GM23338 (cell line): ENCODE data around the gene EDN1. TPM values are rescaled to one million over a fixed set of nuclear protein-coding genes. Genes with fewer than 3 reads are reported as not detected.

Source experiments
- ATAC-seq: fragments of 200-7000 bp; cut with Tn5 transposase; 3 replicates; pipeline ENCODE4 v1.9.1; 2020
- DNase-seq: peaks from one replicate; pipeline ENCODE4 v3.0.0-alpha.2; 2015; ENCODE audit warnings: low spot score
- H2AFZ ChIP-seq: fragments of 200-600 bp; sonication (generic); 2 replicates; pipeline ENCODE4 v1.8.0; 2016; ENCODE audit warnings: antibody characterized with exemption, mild to moderate bottlenecking, moderate library complexity
- H3F3A ChIP-seq: fragments of 200-600 bp; sonication (generic); replicated peaks from 2 replicates; pipeline ENCODE4 v1.8.0; 2017; ENCODE audit warnings: antibody characterized with exemption, mixed run types, low read depth
- H3K27ac ChIP-seq: fragments of 200-600 bp; sonication (generic); 2 replicates; pipeline ENCODE4 v1.6.1; 2016; ENCODE audit warnings: low read depth
- H3K27me3 ChIP-seq: fragments of 200-600 bp; sonication (generic); 2 replicates; pipeline ENCODE4 v1.8.0; 2016; ENCODE audit warnings: mild to moderate bottlenecking, mixed run types, moderate library complexity; ENCODE audit not compliant: insufficient read depth
- H3K36me3 ChIP-seq: fragments of 200-600 bp; sonication (generic); 2 replicates; pipeline ENCODE4 v1.8.0; 2016; ENCODE audit warnings: mild to moderate bottlenecking; ENCODE audit not compliant: insufficient read depth
- H3K4me1 ChIP-seq: fragments of 200-600 bp; sonication (generic); 2 replicates; pipeline ENCODE4 v1.8.0; 2016; ENCODE audit warnings: mild to moderate bottlenecking, moderate library complexity; ENCODE audit not compliant: insufficient read depth
- H3K4me2 ChIP-seq: fragments of 200-600 bp; sonication (generic); 2 replicates; pipeline ENCODE4 v1.7.1; 2017; ENCODE audit warnings: mixed run types
- H3K4me3 ChIP-seq: fragments of 200-600 bp; sonication (generic); 2 replicates; pipeline ENCODE4 v1.6.1; 2016; ENCODE audit warnings: mixed run types
- H3K79me2 ChIP-seq: fragments of 200-600 bp; sonication (generic); replicated peaks from 2 replicates; pipeline ENCODE4 v1.8.0; 2017; ENCODE audit warnings: mild to moderate bottlenecking; ENCODE audit not compliant: insufficient read depth
- H3K9me2 ChIP-seq: fragments of 200-600 bp; sonication (generic); 2 replicates; pipeline ENCODE4 v1.8.0; 2017; ENCODE audit not compliant: insufficient read depth
- H4K20me1 ChIP-seq: fragments of 200-600 bp; sonication (generic); replicated peaks from 2 replicates; pipeline ENCODE4 v1.8.0; 2017; ENCODE audit warnings: mild to moderate bottlenecking; ENCODE audit not compliant: insufficient read depth
- H3K27ac Mint-ChIP-seq: 2 replicates; pipeline ENCODE4 v1.8.0; 2020; ENCODE audit warnings: inconsistent platforms, mild to moderate bottlenecking, moderate library complexity, mixed read lengths
- H3K27me3 Mint-ChIP-seq: 3 replicates; pipeline ENCODE4 v1.8.0; 2022; ENCODE audit warnings: low read depth, mild to moderate bottlenecking, moderate library complexity, mixed read lengths, inconsistent platforms; ENCODE audit not compliant: insufficient read depth, poor library complexity
- H3K36me3 Mint-ChIP-seq: 3 replicates; pipeline ENCODE4 v1.8.0; 2021; ENCODE audit warnings: low read depth, mild to moderate bottlenecking, inconsistent platforms, moderate library complexity, mixed read lengths
- H3K4me1 Mint-ChIP-seq: 3 replicates; pipeline ENCODE4 v1.8.0; 2020; ENCODE audit warnings: mild to moderate bottlenecking, inconsistent platforms, mixed read lengths
- H3K4me3 Mint-ChIP-seq: 3 replicates; pipeline ENCODE4 v1.8.0; 2021; ENCODE audit warnings: moderate library complexity, mild to moderate bottlenecking, inconsistent platforms, mixed read lengths
- H3K9me3 Mint-ChIP-seq: 3 replicates; pipeline ENCODE4 v1.8.0; 2020; ENCODE audit warnings: moderate library complexity, mild to moderate bottlenecking, inconsistent platforms, mixed read lengths
- CREB1 ChIP-seq: fragments of 250-450 bp; sonication (Bioruptor Pico); IDR thresholded peaks from 2 replicates; pipeline ENCODE4 v1.5.0; 2020; ENCODE audit warnings: low read depth, mild to moderate bottlenecking, moderate library complexity
- EZH2phosphoT487 ChIP-seq: fragments of 200-600 bp; sonication (generic); IDR thresholded peaks from one replicate; pipeline ENCODE4 v1.8.1; 2018; ENCODE audit warnings: antibody characterized with exemption; ENCODE audit not compliant: unreplicated experiment
- JUNB ChIP-seq: IDR thresholded peaks from one replicate; pipeline ENCODE4 v1.6.1; 2016; ENCODE audit warnings: antibody characterized with exemption; ENCODE audit not compliant: unreplicated experiment
- POLR2AphosphoS5 ChIP-seq: IDR thresholded peaks from 2 replicates; pipeline ENCODE4 v1.6.1; 2016; ENCODE audit warnings: antibody characterized with exemption, low read depth
- ZNF331 ChIP-seq: fragments of 250-450 bp; sonication (Bioruptor Pico); IDR thresholded peaks from 2 replicates; pipeline ENCODE4 v1.5.0; 2020; ENCODE audit warnings: low read depth, mild to moderate bottlenecking, moderate library complexity
- polyA plus RNA-seq: library from polyadenylated mRNA; unstranded; fragments of >200 nt; fragmentation: Nextera tagmentation; extraction: Ambion mirVana; gene quantifications from 2 replicates; pipeline ENCODE4 v1.2.1, GENCODE V29; 2016
- total RNA-seq: library from RNA; depleted of rRNA; stranded (reverse); fragments of >200 nt; shearing (Covaris generic); gene quantifications from 2 replicates; pipeline ENCODE4 v1.2.3, GENCODE V29; 2014
- TF ChIP-seq, protein P1 (sequence below): fragments of 250-450 bp; sonication (Bioruptor Pico); IDR thresholded peaks from 2 replicates; pipeline ENCODE4 v1.5.0; 2020; ENCODE audit warnings: mild to moderate bottlenecking, moderate library complexity
- TF ChIP-seq, protein P2 (sequence below): IDR thresholded peaks from one replicate; pipeline ENCODE4 v1.6.1; 2018; ENCODE audit warnings: antibody characterized with exemption; ENCODE audit not compliant: unreplicated experiment
- TF ChIP-seq, protein P3 (sequence below), 2 experiments: fragments of 200-600 bp in 1 of 2; sonication (generic) in 1 of 2; conservative IDR thresholded peaks; 2 replicates each; pipeline versions ENCODE4 v1.5.1 to v1.6.1; 2016 to 2017; ENCODE audit warnings: antibody characterized with exemption in 2 of 2, low read depth in 2 of 2, mild to moderate bottlenecking in 2 of 2, moderate library complexity in 1 of 2

Gene EDN1
- total and polyA plus RNA-seq, 2 experiments from 2014 or later: 0.80 to 1.2 TPM

DNA sequence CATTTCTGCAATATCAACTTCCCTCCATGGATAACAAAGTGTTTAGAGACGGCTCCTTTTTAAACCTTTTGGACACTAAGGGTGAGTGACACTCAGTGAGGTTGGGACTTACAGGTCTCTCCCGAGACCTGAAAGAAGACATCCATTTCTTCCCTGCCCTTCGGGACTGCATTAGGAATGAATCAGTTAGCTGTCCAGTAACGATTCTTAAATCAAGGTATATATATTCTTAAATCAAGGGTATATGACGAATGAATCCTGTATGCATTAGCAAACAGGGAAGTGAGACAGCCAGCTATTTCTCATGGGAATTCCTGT, 52.9 kb downstream of the EDN1 start:
- H3K27ac ChIP-seq: no peak overlapping the region
- no peak overlapping the region for H3K4me3 ChIP-seq
- H3K36me3 ChIP-seq: no peaks in the 10 kb centered on the region
- H3K4me1 Mint-ChIP-seq: peaks cover 9% of the 10 kb centered on the region; the same call in 2 of the 3 replicates
- no peak overlapping the region for H2AFZ ChIP-seq
- no peak overlapping the region for H3K4me3 Mint-ChIP-seq
- H3K9me2 ChIP-seq: no peaks in the 10 kb centered on the region
- H3K27me3 ChIP-seq: no peaks in the 10 kb centered on the region
- ATAC-seq (no peak), DNase-seq (no peak)
- no peaks in the 10 kb centered on the region for H4K20me1 ChIP-seq
- no peaks in the 10 kb centered on the region for H3K27me3 Mint-ChIP-seq
- H3K4me2 ChIP-seq: no peak overlapping the region
- H3K9me3 Mint-ChIP-seq: no peaks in the 10 kb centered on the region
- H3K4me1 ChIP-seq: no peaks in the 10 kb centered on the region; the same call in 1 of the 2 replicates
- H3K36me3 Mint-ChIP-seq: no peaks in the 10 kb centered on the region
- no peaks in the 10 kb centered on the region for H3F3A ChIP-seq
- H3K79me2 ChIP-seq: no peaks in the 10 kb centered on the region
- TF ChIP-seq EZH2phosphoT487 (no peak), JUNB (no peak)
- no peak overlapping the region for H3K27ac Mint-ChIP-seq

DNA sequence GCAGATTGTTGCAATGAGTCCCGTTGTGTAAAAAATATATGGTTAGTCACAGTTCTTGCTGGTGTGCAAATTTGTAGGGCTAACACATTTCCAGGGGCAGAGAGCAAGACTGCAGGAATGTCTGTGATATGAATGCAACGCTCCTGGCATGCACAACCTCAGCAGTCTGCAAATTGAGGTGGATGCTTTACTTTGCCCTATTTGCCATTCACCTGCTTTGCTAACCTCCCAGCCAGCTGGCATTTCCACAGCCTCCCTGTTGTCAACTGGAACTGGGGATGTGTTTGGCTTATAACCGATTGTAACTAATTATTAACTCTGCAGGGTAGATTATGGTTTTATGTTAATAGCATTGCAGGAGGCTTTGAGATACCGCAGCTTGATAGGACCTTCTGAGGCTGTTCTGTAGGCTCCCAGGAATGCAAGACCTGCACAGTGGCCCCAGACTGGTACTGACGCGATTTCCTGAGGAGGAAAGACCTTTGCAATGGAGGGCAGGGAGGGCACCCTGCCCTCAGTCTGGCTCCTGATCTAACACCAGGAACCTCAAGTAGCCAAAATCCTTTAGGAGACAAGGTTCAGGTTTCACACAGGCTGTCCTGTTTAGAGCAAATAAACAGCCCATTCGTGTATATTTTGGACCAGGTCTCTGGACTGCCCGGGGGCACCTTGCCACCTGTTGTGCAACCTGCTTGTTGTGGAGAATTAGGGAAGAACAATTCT, 53.4 kb downstream of the EDN1 start:
- no peaks in the 10 kb centered on the region for H3K36me3 ChIP-seq
- H3K4me3 ChIP-seq: no peak overlapping the region
- H2AFZ ChIP-seq: no peak overlapping the region
- Mint-ChIP-seq H3K27me3 (no peaks in the 10 kb centered on the region), H3K4me3 (no peak overlapping the region), H3K9me3 (no peaks in the 10 kb centered on the region), H3K36me3 (no peaks in the 10 kb centered on the region), H3K4me1 (peaks cover 9% of the 10 kb centered on the region; the same call in 2 of the 3 replicates), H3K27ac (no peak overlapping the region)
- no peak for ATAC-seq
- H3F3A ChIP-seq: no peaks in the 10 kb centered on the region
- no peak for DNase-seq
- no peaks in the 10 kb centered on the region for H3K27me3 ChIP-seq
- H3K4me1 ChIP-seq: no peaks in the 10 kb centered on the region; the same call in 1 of the 2 replicates
- peaks cover under 1% of the 10 kb centered on the region; the same call in 1 of the 2 replicates for H3K9me2 ChIP-seq
- TF ChIP-seq EZH2phosphoT487 (no peak), CREB1 (no peak), POLR2AphosphoS5 (no peak), ZNF331 (no peak)
- TF ChIP-seq, protein P1, sequence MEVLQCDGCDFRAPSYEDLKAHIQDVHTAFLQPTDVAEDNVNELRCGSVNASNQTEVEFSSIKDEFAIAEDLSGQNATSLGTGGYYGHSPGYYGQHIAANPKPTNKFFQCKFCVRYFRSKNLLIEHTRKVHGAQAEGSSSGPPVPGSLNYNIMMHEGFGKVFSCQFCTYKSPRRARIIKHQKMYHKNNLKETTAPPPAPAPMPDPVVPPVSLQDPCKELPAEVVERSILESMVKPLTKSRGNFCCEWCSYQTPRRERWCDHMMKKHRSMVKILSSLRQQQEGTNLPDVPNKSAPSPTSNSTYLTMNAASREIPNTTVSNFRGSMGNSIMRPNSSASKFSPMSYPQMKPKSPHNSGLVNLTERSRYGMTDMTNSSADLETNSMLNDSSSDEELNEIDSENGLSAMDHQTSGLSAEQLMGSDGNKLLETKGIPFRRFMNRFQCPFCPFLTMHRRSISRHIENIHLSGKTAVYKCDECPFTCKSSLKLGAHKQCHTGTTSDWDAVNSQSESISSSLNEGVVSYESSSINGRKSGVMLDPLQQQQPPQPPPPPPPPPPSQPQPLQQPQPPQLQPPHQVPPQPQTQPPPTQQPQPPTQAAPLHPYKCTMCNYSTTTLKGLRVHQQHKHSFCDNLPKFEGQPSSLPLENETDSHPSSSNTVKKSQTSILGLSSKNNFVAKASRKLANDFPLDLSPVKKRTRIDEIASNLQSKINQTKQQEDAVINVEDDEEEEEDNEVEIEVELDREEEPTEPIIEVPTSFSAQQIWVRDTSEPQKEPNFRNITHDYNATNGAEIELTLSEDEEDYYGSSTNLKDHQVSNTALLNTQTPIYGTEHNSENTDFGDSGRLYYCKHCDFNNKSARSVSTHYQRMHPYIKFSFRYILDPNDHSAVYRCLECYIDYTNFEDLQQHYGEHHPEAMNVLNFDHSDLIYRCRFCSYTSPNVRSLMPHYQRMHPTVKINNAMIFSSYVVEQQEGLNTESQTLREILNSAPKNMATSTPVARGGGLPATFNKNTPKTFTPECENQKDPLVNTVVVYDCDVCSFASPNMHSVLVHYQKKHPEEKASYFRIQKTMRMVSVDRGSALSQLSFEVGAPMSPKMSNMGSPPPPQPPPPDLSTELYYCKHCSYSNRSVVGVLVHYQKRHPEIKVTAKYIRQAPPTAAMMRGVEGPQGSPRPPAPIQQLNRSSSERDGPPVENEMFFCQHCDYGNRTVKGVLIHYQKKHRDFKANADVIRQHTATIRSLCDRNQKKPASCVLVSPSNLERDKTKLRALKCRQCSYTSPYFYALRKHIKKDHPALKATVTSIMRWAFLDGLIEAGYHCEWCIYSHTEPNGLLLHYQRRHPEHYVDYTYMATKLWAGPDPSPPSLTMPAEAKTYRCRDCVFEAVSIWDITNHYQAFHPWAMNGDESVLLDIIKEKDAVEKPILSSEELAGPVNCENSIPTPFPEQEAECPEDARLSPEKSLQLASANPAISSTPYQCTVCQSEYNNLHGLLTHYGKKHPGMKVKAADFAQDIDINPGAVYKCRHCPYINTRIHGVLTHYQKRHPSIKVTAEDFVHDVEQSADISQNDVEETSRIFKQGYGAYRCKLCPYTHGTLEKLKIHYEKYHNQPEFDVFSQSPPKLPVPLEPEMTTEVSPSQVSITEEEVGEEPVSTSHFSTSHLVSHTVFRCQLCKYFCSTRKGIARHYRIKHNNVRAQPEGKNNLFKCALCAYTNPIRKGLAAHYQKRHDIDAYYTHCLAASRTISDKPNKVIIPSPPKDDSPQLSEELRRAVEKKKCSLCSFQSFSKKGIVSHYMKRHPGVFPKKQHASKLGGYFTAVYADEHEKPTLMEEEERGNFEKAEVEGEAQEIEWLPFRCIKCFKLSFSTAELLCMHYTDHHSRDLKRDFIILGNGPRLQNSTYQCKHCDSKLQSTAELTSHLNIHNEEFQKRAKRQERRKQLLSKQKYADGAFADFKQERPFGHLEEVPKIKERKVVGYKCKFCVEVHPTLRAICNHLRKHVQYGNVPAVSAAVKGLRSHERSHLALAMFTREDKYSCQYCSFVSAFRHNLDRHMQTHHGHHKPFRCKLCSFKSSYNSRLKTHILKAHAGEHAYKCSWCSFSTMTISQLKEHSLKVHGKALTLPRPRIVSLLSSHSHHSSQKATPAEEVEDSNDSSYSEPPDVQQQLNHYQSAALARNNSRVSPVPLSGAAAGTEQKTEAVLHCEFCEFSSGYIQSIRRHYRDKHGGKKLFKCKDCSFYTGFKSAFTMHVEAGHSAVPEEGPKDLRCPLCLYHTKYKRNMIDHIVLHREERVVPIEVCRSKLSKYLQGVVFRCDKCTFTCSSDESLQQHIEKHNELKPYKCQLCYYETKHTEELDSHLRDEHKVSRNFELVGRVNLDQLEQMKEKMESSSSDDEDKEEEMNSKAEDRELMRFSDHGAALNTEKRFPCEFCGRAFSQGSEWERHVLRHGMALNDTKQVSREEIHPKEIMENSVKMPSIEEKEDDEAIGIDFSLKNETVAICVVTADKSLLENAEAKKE: no peak
- TF ChIP-seq, protein P2, sequence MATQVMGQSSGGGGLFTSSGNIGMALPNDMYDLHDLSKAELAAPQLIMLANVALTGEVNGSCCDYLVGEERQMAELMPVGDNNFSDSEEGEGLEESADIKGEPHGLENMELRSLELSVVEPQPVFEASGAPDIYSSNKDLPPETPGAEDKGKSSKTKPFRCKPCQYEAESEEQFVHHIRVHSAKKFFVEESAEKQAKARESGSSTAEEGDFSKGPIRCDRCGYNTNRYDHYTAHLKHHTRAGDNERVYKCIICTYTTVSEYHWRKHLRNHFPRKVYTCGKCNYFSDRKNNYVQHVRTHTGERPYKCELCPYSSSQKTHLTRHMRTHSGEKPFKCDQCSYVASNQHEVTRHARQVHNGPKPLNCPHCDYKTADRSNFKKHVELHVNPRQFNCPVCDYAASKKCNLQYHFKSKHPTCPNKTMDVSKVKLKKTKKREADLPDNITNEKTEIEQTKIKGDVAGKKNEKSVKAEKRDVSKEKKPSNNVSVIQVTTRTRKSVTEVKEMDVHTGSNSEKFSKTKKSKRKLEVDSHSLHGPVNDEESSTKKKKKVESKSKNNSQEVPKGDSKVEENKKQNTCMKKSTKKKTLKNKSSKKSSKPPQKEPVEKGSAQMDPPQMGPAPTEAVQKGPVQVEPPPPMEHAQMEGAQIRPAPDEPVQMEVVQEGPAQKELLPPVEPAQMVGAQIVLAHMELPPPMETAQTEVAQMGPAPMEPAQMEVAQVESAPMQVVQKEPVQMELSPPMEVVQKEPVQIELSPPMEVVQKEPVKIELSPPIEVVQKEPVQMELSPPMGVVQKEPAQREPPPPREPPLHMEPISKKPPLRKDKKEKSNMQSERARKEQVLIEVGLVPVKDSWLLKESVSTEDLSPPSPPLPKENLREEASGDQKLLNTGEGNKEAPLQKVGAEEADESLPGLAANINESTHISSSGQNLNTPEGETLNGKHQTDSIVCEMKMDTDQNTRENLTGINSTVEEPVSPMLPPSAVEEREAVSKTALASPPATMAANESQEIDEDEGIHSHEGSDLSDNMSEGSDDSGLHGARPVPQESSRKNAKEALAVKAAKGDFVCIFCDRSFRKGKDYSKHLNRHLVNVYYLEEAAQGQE: no peak
- TF ChIP-seq, protein P3, sequence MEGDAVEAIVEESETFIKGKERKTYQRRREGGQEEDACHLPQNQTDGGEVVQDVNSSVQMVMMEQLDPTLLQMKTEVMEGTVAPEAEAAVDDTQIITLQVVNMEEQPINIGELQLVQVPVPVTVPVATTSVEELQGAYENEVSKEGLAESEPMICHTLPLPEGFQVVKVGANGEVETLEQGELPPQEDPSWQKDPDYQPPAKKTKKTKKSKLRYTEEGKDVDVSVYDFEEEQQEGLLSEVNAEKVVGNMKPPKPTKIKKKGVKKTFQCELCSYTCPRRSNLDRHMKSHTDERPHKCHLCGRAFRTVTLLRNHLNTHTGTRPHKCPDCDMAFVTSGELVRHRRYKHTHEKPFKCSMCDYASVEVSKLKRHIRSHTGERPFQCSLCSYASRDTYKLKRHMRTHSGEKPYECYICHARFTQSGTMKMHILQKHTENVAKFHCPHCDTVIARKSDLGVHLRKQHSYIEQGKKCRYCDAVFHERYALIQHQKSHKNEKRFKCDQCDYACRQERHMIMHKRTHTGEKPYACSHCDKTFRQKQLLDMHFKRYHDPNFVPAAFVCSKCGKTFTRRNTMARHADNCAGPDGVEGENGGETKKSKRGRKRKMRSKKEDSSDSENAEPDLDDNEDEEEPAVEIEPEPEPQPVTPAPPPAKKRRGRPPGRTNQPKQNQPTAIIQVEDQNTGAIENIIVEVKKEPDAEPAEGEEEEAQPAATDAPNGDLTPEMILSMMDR (conservative IDR thresholded peaks at IDR 0.05; ENCODE audit: low read depth in 2 of 2): no peak
- no peaks in the 10 kb centered on the region for H3K79me2 ChIP-seq
- H3K4me2 ChIP-seq: no peak overlapping the region
- no peaks in the 10 kb centered on the region for H4K20me1 ChIP-seq
- no peak overlapping the region for H3K27ac ChIP-seq
